ENCODE measurements around the gene EPHX1.
"Not testable (repeated sequence)": the region's sequence is repeated elsewhere in the genome, so short reads cannot be mapped to it uniquely, and the experiment has no call there.

DNA sequence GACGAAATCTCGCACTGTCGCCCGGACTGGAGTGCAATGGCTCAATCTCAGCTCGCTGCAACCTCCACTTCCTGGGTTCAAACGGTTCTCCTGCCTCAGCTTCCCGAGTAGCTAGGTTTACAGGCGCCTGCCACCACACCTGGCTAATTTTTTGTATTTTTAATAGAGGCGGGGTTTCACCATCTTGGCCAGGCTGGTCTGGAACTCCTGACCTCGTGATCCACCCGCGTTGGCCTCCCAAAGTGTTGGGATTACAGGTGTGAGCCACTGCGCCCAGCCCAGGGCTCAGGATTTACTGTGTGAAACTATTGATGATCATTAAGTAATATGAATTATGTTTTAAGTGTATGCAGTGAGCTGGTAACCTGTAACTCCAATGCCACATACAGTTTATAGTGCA is 30.8 kb upstream of the EPHX1 start:
- TF ChIP-seq, protein P1, sequence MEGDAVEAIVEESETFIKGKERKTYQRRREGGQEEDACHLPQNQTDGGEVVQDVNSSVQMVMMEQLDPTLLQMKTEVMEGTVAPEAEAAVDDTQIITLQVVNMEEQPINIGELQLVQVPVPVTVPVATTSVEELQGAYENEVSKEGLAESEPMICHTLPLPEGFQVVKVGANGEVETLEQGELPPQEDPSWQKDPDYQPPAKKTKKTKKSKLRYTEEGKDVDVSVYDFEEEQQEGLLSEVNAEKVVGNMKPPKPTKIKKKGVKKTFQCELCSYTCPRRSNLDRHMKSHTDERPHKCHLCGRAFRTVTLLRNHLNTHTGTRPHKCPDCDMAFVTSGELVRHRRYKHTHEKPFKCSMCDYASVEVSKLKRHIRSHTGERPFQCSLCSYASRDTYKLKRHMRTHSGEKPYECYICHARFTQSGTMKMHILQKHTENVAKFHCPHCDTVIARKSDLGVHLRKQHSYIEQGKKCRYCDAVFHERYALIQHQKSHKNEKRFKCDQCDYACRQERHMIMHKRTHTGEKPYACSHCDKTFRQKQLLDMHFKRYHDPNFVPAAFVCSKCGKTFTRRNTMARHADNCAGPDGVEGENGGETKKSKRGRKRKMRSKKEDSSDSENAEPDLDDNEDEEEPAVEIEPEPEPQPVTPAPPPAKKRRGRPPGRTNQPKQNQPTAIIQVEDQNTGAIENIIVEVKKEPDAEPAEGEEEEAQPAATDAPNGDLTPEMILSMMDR (IDR thresholded peaks at IDR 0.05), result not testable (repeated sequence)
- not testable (repeated sequence) for TF ChIP-seq ZFX (IDR thresholded peaks at IDR 0.05; ENCODE audit: borderline replicate concordance)
